Measurements from ENCODE around the gene IGFBP3. TPM values are rescaled to one million over a fixed set of nuclear protein-coding genes. Genes with fewer than 3 reads are reported as not detected.

The IGFBP3 gene
- total RNA-seq, 1 donor from 2014 or later: 22.0 TPM

DNA sequence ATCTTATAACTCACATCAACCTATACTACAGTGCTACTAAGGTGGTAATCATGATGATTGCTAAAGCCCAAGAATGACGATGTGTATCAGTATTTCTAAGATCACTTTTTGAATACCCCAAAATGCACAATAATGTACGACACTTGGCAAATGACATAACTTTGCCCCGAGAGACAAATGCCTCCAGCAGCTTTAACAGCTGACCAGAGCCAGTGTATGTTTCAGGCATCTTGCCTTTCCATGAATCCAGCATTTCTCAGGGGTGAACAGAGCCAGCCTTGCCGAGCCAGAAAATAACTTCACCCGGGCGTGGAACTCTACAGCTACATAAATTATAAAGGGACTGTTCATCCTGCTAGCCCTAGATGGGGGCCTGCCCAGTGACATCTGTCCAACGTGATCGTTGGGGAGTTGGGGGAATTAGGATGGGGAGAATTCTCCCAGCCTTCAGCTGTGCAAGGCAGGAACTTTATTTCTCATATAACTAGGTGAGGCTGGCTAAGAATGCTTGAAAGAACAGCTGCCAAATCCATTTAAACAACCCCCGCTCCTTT is 1.8 kb downstream of the IGFBP3 start:
- no peak for DNase-seq (ENCODE audit: low spot score)
- Mint-ChIP-seq H3K4me3 (peak overlapping the region; percentile 27), H3K4me1 (peaks cover 26% of the 10 kb centered on the region), H3K36me3 (no peaks in the 10 kb centered on the region), H3K27ac (no peak overlapping the region), H3K27me3 (ENCODE audit: insufficient read depth, low read depth) (peaks cover 42% of the 10 kb centered on the region), H3K9me3 (no peaks in the 10 kb centered on the region)
- Histone ChIP-seq H3K4me1 (peaks cover 20% of the 10 kb centered on the region), H3F3A (ENCODE audit: low read depth) (peaks cover 17% of the 10 kb centered on the region), H3K27ac (no peak overlapping the region), H3K27me3 (peaks cover 56% of the 10 kb centered on the region), H2AFZ (replicated peaks) (no peak overlapping the region), H3K4me2 (peak overlapping the region; percentile 78), H3K79me2 (ENCODE audit: low read depth) (no peaks in the 10 kb centered on the region), H3K9ac (no peak overlapping the region), H3K9me3 (ENCODE audit: low read depth) (no peaks in the 10 kb centered on the region), H3K36me3 (no peaks in the 10 kb centered on the region), H4K20me1 (ENCODE audit: low read depth) (peaks cover 19% of the 10 kb centered on the region), H3K4me3 (peak overlapping the region; percentile 61)
- TF ChIP-seq, protein P1, sequence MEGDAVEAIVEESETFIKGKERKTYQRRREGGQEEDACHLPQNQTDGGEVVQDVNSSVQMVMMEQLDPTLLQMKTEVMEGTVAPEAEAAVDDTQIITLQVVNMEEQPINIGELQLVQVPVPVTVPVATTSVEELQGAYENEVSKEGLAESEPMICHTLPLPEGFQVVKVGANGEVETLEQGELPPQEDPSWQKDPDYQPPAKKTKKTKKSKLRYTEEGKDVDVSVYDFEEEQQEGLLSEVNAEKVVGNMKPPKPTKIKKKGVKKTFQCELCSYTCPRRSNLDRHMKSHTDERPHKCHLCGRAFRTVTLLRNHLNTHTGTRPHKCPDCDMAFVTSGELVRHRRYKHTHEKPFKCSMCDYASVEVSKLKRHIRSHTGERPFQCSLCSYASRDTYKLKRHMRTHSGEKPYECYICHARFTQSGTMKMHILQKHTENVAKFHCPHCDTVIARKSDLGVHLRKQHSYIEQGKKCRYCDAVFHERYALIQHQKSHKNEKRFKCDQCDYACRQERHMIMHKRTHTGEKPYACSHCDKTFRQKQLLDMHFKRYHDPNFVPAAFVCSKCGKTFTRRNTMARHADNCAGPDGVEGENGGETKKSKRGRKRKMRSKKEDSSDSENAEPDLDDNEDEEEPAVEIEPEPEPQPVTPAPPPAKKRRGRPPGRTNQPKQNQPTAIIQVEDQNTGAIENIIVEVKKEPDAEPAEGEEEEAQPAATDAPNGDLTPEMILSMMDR (IDR thresholded peaks at IDR 0.05): no peak
- TF ChIP-seq EZH2 (IDR thresholded peaks at IDR 0.05): no peak
- no peak for TF ChIP-seq EZH2phosphoT487 (IDR thresholded peaks at IDR 0.05)

GRCh38 chr7:45918556-45918955 is 2.5 kb downstream of the IGFBP3 start:
- no peak overlapping the region for H3K4me2 ChIP-seq
- H3K27ac ChIP-seq: no peak overlapping the region
- H3K36me3 ChIP-seq: no peaks in the 10 kb centered on the region
- no peak overlapping the region for H2AFZ ChIP-seq (replicated peaks)
- H3K4me3 ChIP-seq: no peak overlapping the region
- no peaks in the 10 kb centered on the region for H3K9me3 ChIP-seq (ENCODE audit: low read depth)
- H4K20me1 ChIP-seq (ENCODE audit: low read depth): peaks cover 19% of the 10 kb centered on the region
- Mint-ChIP-seq H3K36me3 (no peaks in the 10 kb centered on the region), H3K9me3 (no peaks in the 10 kb centered on the region), H3K27me3 (ENCODE audit: insufficient read depth, low read depth) (peaks cover 42% of the 10 kb centered on the region), H3K4me3 (no peak overlapping the region), H3K27ac (no peak overlapping the region), H3K4me1 (peaks cover 26% of the 10 kb centered on the region)
- H3K79me2 ChIP-seq (ENCODE audit: low read depth): no peaks in the 10 kb centered on the region
- no peak for TF ChIP-seq EZH2 (IDR thresholded peaks at IDR 0.05)
- TF ChIP-seq EZH2phosphoT487 (IDR thresholded peaks at IDR 0.05): no peak
- TF ChIP-seq, protein P1 (IDR thresholded peaks at IDR 0.05): no peak
- peaks cover 14% of the 10 kb centered on the region for H3K4me1 ChIP-seq
- no peak overlapping the region for H3K9ac ChIP-seq
- DNase-seq (ENCODE audit: low spot score): no peak
- peaks cover 12% of the 10 kb centered on the region for H3F3A ChIP-seq (ENCODE audit: low read depth)
- peaks cover 56% of the 10 kb centered on the region for H3K27me3 ChIP-seq

DNA sequence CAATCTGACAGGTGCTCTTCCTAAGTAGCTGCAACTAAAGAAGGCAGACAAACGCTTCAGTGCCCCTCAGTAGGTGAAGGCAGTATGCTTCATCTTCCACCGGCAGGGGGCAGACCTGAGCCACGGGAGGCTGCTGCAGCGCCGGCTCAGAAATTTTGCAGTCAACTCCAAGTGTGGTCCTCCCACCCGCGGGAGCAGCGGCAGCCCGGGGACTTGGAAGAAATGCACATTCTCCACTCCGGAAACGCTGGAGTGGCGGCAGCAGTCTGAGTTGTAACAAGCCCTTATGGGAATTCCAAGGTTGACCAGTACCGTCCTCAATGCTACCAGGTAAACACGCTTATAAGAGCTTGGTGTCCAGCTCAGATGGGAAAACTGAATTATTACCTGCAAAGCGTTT is 3.4 kb downstream of the IGFBP3 start:
- peaks cover 5% of the 10 kb centered on the region for H3F3A ChIP-seq (ENCODE audit: low read depth)
- peaks cover 51% of the 10 kb centered on the region for H3K27me3 ChIP-seq
- Mint-ChIP-seq H3K36me3 (no peaks in the 10 kb centered on the region), H3K27ac (no peak overlapping the region), H3K4me3 (no peak overlapping the region), H3K4me1 (peaks cover 19% of the 10 kb centered on the region), H3K9me3 (no peaks in the 10 kb centered on the region), H3K27me3 (ENCODE audit: insufficient read depth, low read depth) (peaks cover 40% of the 10 kb centered on the region)
- H3K4me1 ChIP-seq: peaks cover 10% of the 10 kb centered on the region
- no peak overlapping the region for H2AFZ ChIP-seq (replicated peaks)
- H3K9me3 ChIP-seq (ENCODE audit: low read depth): no peaks in the 10 kb centered on the region
- H3K27ac ChIP-seq: no peak overlapping the region
- H4K20me1 ChIP-seq (ENCODE audit: low read depth): peaks cover 19% of the 10 kb centered on the region
- no peaks in the 10 kb centered on the region for H3K79me2 ChIP-seq (ENCODE audit: low read depth)
- TF ChIP-seq, protein P1 (IDR thresholded peaks at IDR 0.05): peak; percentile 95
- TF ChIP-seq EZH2 (IDR thresholded peaks at IDR 0.05) (no peak), EZH2phosphoT487 (IDR thresholded peaks at IDR 0.05) (no peak)
- H3K36me3 ChIP-seq: no peaks in the 10 kb centered on the region
- no peak overlapping the region for H3K4me3 ChIP-seq
- H3K4me2 ChIP-seq: no peak overlapping the region
- peak; percentile 84 for DNase-seq (ENCODE audit: low spot score)
- H3K9ac ChIP-seq: no peak overlapping the region
